SK-N-SH treated with all-trans-retinoic acid at 6 μM for 48 hours (cell line): ENCODE measurements around the gene JARID2.

Experiments used
- ATAC-seq: fragments of 200-7000 bp; cut with Tn5 transposase; 3 replicates; pipeline ENCODE4 v1.9.1; 2020; ENCODE audit warnings: mild to moderate bottlenecking, moderate library complexity
- ARNTL ChIP-seq: fragments of 450-650 bp; formaldehyde crosslinking; IDR thresholded peaks from 2 replicates; pipeline ENCODE4 v1.5.0; 2020; ENCODE audit warnings: low read depth, mild to moderate bottlenecking, moderate library complexity, borderline replicate concordance
- BACH2 ChIP-seq: fragments of 250-450 bp; sonication (Bioruptor Pico); IDR thresholded peaks from 2 replicates; pipeline ENCODE4 v1.9.0; 2021; ENCODE audit warnings: mild to moderate bottlenecking, borderline replicate concordance
- ISL1 ChIP-seq: fragments of 250-450 bp; sonication (Bioruptor Pico); IDR thresholded peaks from 2 replicates; pipeline ENCODE4 v2.1.2; 2022; ENCODE audit warnings: mild to moderate bottlenecking, moderate library complexity
- OSR1 ChIP-seq: fragments of 250-450 bp; sonication (Bioruptor Pico); IDR thresholded peaks from 2 replicates; pipeline ENCODE4 v1.8.0; 2022; ENCODE audit warnings: moderate library complexity, mild to moderate bottlenecking, inconsistent platforms
- PPARA ChIP-seq: fragments of 250-450 bp; sonication (Bioruptor Pico); IDR thresholded peaks from 2 replicates; pipeline ENCODE4 v1.5.0; 2020; ENCODE audit warnings: mild to moderate bottlenecking, borderline replicate concordance
- RARB ChIP-seq: fragments of 250-450 bp; sonication (Bioruptor Pico); IDR thresholded peaks from 2 replicates; pipeline ENCODE4 v1.8.0; 2021; ENCODE audit warnings: mild to moderate bottlenecking, moderate library complexity
- TCF4 ChIP-seq: fragments of 250-450 bp; sonication (Bioruptor Pico); IDR thresholded peaks from 2 replicates; pipeline ENCODE4 v1.8.0; 2021; ENCODE audit warnings: mild to moderate bottlenecking, moderate library complexity, borderline replicate concordance
- TOX ChIP-seq: fragments of 250-450 bp; sonication (Bioruptor Pico); IDR thresholded peaks from 2 replicates; pipeline ENCODE4 v1.8.0; 2021; ENCODE audit warnings: mild to moderate bottlenecking, moderate library complexity, borderline replicate concordance
- ZC3H10 ChIP-seq: fragments of 250-450 bp; sonication (Bioruptor Pico); IDR thresholded peaks from 2 replicates; pipeline ENCODE4 v1.5.1; 2021; ENCODE audit warnings: mild to moderate bottlenecking, moderate library complexity
- ZFP3 ChIP-seq: fragments of 250-450 bp; sonication (Bioruptor Pico); IDR thresholded peaks from 2 replicates; pipeline ENCODE4 v1.5.0; 2020; ENCODE audit warnings: mild to moderate bottlenecking, moderate library complexity
- ZFP30 ChIP-seq: fragments of 450-650 bp; formaldehyde crosslinking; IDR thresholded peaks from 2 replicates; pipeline ENCODE4 v1.5.0; 2022; ENCODE audit warnings: mild to moderate bottlenecking, moderate library complexity
- ZNF565 ChIP-seq: fragments of 450-650 bp; formaldehyde crosslinking; conservative IDR thresholded peaks from 2 replicates; pipeline ENCODE4 v1.5.0; 2020; ENCODE audit warnings: low read depth, mild to moderate bottlenecking, moderate library complexity
- ZNF70 ChIP-seq: fragments of 450-650 bp; formaldehyde crosslinking; IDR thresholded peaks from 2 replicates; pipeline ENCODE4 v1.5.0; 2020; ENCODE audit warnings: mild to moderate bottlenecking, moderate library complexity
- TF ChIP-seq, protein P1 (sequence below): fragments of 250-450 bp; sonication (Bioruptor Pico); IDR thresholded peaks from 2 replicates; pipeline ENCODE4 v1.5.1; 2020; ENCODE audit warnings: low read depth, mild to moderate bottlenecking, moderate library complexity
- TF ChIP-seq, protein P2 (sequence below): fragments of 250-450 bp; sonication (Bioruptor Pico); IDR thresholded peaks from 2 replicates; pipeline ENCODE4 v1.8.0; 2020; ENCODE audit warnings: mild to moderate bottlenecking, moderate library complexity, borderline replicate concordance
- TF ChIP-seq, protein P3 (sequence below): fragments of 250-450 bp; sonication (Bioruptor Pico); IDR thresholded peaks from 2 replicates; pipeline ENCODE4 v1.5.0; 2020; ENCODE audit warnings: mild to moderate bottlenecking, moderate library complexity
- TF ChIP-seq, protein P4 (sequence below): fragments of 250-450 bp; sonication (Bioruptor Pico); IDR thresholded peaks from 2 replicates; pipeline ENCODE4 v1.5.1; 2021; ENCODE audit warnings: mild to moderate bottlenecking, moderate library complexity

The JARID2 gene

DNA sequence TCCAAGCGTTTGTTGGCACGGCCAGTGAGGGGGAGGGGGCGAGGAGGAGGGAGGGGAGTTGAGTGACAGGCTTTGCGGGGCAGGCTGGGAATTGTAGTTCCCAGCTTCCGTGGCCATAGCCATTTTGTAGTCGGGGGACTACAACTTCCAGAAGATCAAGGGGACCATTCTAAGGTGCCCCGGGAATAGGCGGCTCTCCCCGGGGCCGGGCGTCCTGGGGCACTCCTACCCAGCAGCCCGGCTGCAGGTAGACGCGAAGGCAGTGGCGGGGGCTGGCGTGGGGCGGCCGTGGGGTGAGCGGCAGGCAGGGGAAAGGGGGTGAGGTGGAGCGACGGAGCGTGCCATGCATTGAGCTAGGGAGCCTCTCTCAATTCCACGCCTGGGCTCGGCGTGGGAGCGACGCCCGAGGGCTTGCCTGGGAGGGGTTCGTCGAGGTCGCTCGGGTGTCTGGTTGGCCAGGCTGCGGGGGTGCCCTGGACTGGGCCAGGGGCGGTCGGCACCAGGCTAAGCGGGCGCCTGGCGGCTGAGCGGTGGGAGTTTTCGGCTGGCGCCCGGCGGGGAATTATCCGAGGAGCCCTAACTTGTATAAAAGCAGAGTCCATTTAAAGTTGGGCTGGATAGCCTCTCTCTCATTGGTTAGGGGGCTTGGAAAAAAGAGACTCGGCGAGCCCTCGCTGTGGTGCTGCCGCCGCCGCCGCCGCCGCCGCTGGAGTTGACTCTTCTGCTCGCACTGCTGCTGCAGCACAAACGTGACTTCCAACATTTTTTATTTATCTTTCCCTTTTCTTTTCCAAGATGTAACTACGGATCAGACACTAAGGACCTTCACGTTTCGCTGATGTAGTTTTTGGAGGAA, at the start of gene JARID2:
TSS of gene JARID2 (plus strand) at position 709 of the 856 bp plus-strand sequence. CDS start 471 bp downstream, outside the sequence.
- ATAC-seq, result peak; percentile 83

DNA sequence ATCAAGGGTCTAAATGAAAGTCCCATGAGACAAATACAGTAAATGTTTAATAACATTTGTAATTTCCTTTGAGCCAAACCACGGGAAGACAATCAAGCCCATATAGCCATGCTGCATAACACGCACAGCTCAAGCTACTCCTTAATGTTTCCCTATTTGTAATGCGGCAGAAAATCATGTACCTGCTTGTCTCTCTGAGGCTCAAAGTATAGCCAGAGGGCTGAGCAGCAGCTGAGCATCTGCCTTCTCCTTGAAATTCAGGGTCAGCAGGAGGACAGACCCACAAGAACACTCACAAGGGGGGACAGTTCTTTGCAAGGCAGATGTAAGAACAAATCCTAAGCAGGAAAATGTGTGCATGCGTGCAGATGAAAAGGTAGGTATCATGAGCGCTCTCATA, 45.8 kb upstream of the JARID2 start:
- ATAC-seq, result no peak

More for the DNA sequence above, at the start of gene JARID2:
- TF ChIP-seq ISL1 (CRISPR knock-in tag) (no peak), RARB (CRISPR knock-in tag) (no peak), TCF4 (no peak; the same call in 1 of the 2 replicates), OSR1 (CRISPR knock-in tag) (no peak), PPARA (CRISPR knock-in tag) (no peak), ZNF565 (CRISPR knock-in tag) (no peak), ZNF70 (CRISPR knock-in tag) (no peak), ZC3H10 (CRISPR knock-in tag) (no peak), ZFP3 (no peak)
- TF ChIP-seq, protein P1, sequence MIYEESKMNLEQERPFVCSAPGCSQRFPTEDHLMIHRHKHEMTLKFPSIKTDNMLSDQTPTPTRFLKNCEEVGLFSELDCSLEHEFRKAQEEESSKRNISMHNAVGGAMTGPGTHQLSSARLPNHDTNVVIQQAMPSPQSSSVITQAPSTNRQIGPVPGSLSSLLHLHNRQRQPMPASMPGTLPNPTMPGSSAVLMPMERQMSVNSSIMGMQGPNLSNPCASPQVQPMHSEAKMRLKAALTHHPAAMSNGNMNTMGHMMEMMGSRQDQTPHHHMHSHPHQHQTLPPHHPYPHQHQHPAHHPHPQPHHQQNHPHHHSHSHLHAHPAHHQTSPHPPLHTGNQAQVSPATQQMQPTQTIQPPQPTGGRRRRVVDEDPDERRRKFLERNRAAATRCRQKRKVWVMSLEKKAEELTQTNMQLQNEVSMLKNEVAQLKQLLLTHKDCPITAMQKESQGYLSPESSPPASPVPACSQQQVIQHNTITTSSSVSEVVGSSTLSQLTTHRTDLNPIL (CRISPR knock-in tag), result no peak
- TF ChIP-seq, protein P2, sequence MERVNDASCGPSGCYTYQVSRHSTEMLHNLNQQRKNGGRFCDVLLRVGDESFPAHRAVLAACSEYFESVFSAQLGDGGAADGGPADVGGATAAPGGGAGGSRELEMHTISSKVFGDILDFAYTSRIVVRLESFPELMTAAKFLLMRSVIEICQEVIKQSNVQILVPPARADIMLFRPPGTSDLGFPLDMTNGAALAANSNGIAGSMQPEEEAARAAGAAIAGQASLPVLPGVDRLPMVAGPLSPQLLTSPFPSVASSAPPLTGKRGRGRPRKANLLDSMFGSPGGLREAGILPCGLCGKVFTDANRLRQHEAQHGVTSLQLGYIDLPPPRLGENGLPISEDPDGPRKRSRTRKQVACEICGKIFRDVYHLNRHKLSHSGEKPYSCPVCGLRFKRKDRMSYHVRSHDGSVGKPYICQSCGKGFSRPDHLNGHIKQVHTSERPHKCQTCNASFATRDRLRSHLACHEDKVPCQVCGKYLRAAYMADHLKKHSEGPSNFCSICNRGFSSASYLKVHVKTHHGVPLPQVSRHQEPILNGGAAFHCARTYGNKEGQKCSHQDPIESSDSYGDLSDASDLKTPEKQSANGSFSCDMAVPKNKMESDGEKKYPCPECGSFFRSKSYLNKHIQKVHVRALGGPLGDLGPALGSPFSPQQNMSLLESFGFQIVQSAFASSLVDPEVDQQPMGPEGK (CRISPR knock-in tag), result no peak

More for the DNA sequence above, 45.8 kb upstream of the JARID2 start:
- TF ChIP-seq ZNF70 (CRISPR knock-in tag), result no peak
- TF ChIP-seq, protein P3, sequence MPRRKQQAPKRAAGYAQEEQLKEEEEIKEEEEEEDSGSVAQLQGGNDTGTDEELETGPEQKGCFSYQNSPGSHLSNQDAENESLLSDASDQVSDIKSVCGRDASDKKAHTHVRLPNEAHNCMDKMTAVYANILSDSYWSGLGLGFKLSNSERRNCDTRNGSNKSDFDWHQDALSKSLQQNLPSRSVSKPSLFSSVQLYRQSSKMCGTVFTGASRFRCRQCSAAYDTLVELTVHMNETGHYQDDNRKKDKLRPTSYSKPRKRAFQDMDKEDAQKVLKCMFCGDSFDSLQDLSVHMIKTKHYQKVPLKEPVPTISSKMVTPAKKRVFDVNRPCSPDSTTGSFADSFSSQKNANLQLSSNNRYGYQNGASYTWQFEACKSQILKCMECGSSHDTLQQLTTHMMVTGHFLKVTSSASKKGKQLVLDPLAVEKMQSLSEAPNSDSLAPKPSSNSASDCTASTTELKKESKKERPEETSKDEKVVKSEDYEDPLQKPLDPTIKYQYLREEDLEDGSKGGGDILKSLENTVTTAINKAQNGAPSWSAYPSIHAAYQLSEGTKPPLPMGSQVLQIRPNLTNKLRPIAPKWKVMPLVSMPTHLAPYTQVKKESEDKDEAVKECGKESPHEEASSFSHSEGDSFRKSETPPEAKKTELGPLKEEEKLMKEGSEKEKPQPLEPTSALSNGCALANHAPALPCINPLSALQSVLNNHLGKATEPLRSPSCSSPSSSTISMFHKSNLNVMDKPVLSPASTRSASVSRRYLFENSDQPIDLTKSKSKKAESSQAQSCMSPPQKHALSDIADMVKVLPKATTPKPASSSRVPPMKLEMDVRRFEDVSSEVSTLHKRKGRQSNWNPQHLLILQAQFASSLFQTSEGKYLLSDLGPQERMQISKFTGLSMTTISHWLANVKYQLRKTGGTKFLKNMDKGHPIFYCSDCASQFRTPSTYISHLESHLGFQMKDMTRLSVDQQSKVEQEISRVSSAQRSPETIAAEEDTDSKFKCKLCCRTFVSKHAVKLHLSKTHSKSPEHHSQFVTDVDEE (CRISPR knock-in tag), result no peak
- TF ChIP-seq ZNF565 (CRISPR knock-in tag), result no peak
- TF ChIP-seq TOX (CRISPR knock-in tag), result no peak
- no peak for TF ChIP-seq OSR1 (CRISPR knock-in tag)
- TF ChIP-seq, protein P2 (CRISPR knock-in tag), result no peak
- TF ChIP-seq BACH2 (CRISPR knock-in tag), result no peak
- TF ChIP-seq ZC3H10 (CRISPR knock-in tag), result no peak
- TF ChIP-seq ISL1 (CRISPR knock-in tag), result no peak
- no peak for TF ChIP-seq ZFP30 (CRISPR knock-in tag)
- TF ChIP-seq, protein P1 (CRISPR knock-in tag), result no peak
- no peak for TF ChIP-seq ARNTL
- TF ChIP-seq PPARA (CRISPR knock-in tag), result no peak
- no peak for TF ChIP-seq TCF4
- TF ChIP-seq, protein P4, sequence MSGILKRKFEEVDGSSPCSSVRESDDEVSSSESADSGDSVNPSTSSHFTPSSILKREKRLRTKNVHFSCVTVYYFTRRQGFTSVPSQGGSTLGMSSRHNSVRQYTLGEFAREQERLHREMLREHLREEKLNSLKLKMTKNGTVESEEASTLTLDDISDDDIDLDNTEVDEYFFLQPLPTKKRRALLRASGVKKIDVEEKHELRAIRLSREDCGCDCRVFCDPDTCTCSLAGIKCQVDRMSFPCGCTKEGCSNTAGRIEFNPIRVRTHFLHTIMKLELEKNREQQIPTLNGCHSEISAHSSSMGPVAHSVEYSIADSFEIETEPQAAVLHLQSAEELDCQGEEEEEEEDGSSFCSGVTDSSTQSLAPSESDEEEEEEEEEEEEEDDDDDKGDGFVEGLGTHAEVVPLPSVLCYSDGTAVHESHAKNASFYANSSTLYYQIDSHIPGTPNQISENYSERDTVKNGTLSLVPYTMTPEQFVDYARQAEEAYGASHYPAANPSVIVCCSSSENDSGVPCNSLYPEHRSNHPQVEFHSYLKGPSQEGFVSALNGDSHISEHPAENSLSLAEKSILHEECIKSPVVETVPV (CRISPR knock-in tag), result no peak
